GM23338 (cell line): ENCODE data around the gene ADCYAP1R1. TPM values are rescaled to one million over a fixed set of nuclear protein-coding genes. Genes with fewer than 3 reads are reported as not detected.

Experiments used
- ATAC-seq: fragments of 200-7000 bp; cut with Tn5 transposase; 3 replicates; pipeline ENCODE4 v1.9.1; 2020
- DNase-seq: peaks from one replicate; pipeline ENCODE4 v3.0.0-alpha.2; 2015; ENCODE audit warnings: low spot score
- H2AFZ ChIP-seq: fragments of 200-600 bp; sonication (generic); 2 replicates; pipeline ENCODE4 v1.8.0; 2016; ENCODE audit warnings: antibody characterized with exemption, mild to moderate bottlenecking, moderate library complexity
- H3F3A ChIP-seq: fragments of 200-600 bp; sonication (generic); replicated peaks from 2 replicates; pipeline ENCODE4 v1.8.0; 2017; ENCODE audit warnings: antibody characterized with exemption, mixed run types, low read depth
- H3K27ac ChIP-seq: fragments of 200-600 bp; sonication (generic); 2 replicates; pipeline ENCODE4 v1.6.1; 2016; ENCODE audit warnings: low read depth
- H3K27me3 ChIP-seq: fragments of 200-600 bp; sonication (generic); 2 replicates; pipeline ENCODE4 v1.8.0; 2016; ENCODE audit warnings: mild to moderate bottlenecking, mixed run types, moderate library complexity; ENCODE audit not compliant: insufficient read depth
- H3K36me3 ChIP-seq: fragments of 200-600 bp; sonication (generic); 2 replicates; pipeline ENCODE4 v1.8.0; 2016; ENCODE audit warnings: mild to moderate bottlenecking; ENCODE audit not compliant: insufficient read depth
- H3K4me1 ChIP-seq: fragments of 200-600 bp; sonication (generic); 2 replicates; pipeline ENCODE4 v1.8.0; 2016; ENCODE audit warnings: mild to moderate bottlenecking, moderate library complexity; ENCODE audit not compliant: insufficient read depth
- H3K4me2 ChIP-seq: fragments of 200-600 bp; sonication (generic); 2 replicates; pipeline ENCODE4 v1.7.1; 2017; ENCODE audit warnings: mixed run types
- H3K4me3 ChIP-seq: fragments of 200-600 bp; sonication (generic); 2 replicates; pipeline ENCODE4 v1.6.1; 2016; ENCODE audit warnings: mixed run types
- H3K79me2 ChIP-seq: fragments of 200-600 bp; sonication (generic); replicated peaks from 2 replicates; pipeline ENCODE4 v1.8.0; 2017; ENCODE audit warnings: mild to moderate bottlenecking; ENCODE audit not compliant: insufficient read depth
- H3K9me2 ChIP-seq: fragments of 200-600 bp; sonication (generic); 2 replicates; pipeline ENCODE4 v1.8.0; 2017; ENCODE audit not compliant: insufficient read depth
- H4K20me1 ChIP-seq: fragments of 200-600 bp; sonication (generic); replicated peaks from 2 replicates; pipeline ENCODE4 v1.8.0; 2017; ENCODE audit warnings: mild to moderate bottlenecking; ENCODE audit not compliant: insufficient read depth
- H3K27ac Mint-ChIP-seq: 2 replicates; pipeline ENCODE4 v1.8.0; 2020; ENCODE audit warnings: inconsistent platforms, mild to moderate bottlenecking, moderate library complexity, mixed read lengths
- H3K27me3 Mint-ChIP-seq: 3 replicates; pipeline ENCODE4 v1.8.0; 2022; ENCODE audit warnings: low read depth, mild to moderate bottlenecking, moderate library complexity, mixed read lengths, inconsistent platforms; ENCODE audit not compliant: insufficient read depth, poor library complexity
- H3K36me3 Mint-ChIP-seq: 3 replicates; pipeline ENCODE4 v1.8.0; 2021; ENCODE audit warnings: low read depth, mild to moderate bottlenecking, inconsistent platforms, moderate library complexity, mixed read lengths
- H3K4me1 Mint-ChIP-seq: 3 replicates; pipeline ENCODE4 v1.8.0; 2020; ENCODE audit warnings: mild to moderate bottlenecking, inconsistent platforms, mixed read lengths
- H3K4me3 Mint-ChIP-seq: 3 replicates; pipeline ENCODE4 v1.8.0; 2021; ENCODE audit warnings: moderate library complexity, mild to moderate bottlenecking, inconsistent platforms, mixed read lengths
- H3K9me3 Mint-ChIP-seq: 3 replicates; pipeline ENCODE4 v1.8.0; 2020; ENCODE audit warnings: moderate library complexity, mild to moderate bottlenecking, inconsistent platforms, mixed read lengths
- CREB1 ChIP-seq: fragments of 250-450 bp; sonication (Bioruptor Pico); IDR thresholded peaks from 2 replicates; pipeline ENCODE4 v1.5.0; 2020; ENCODE audit warnings: low read depth, mild to moderate bottlenecking, moderate library complexity
- CTCF ChIP-seq, 2 experiments: fragments of 200-600 bp in 1 of 2; sonication (generic) in 1 of 2; conservative IDR thresholded peaks; 2 replicates each; pipeline versions ENCODE4 v1.5.1 to v1.6.1; 2016 to 2017; ENCODE audit warnings: antibody characterized with exemption in 2 of 2, low read depth in 2 of 2, mild to moderate bottlenecking in 2 of 2, moderate library complexity in 1 of 2
- ETS1 ChIP-seq: IDR thresholded peaks from 2 replicates; pipeline ENCODE4 v1.6.1; 2016; ENCODE audit warnings: antibody characterized with exemption
- EZH2 ChIP-seq: fragments of 200-600 bp; sonication (generic); IDR thresholded peaks from one replicate; pipeline ENCODE4 v1.8.0; 2017; ENCODE audit warnings: antibody characterized with exemption, mild to moderate bottlenecking, low read depth; ENCODE audit not compliant: unreplicated experiment
- EZH2phosphoT487 ChIP-seq: fragments of 200-600 bp; sonication (generic); IDR thresholded peaks from one replicate; pipeline ENCODE4 v1.8.1; 2018; ENCODE audit warnings: antibody characterized with exemption; ENCODE audit not compliant: unreplicated experiment
- POLR2AphosphoS5 ChIP-seq: IDR thresholded peaks from 2 replicates; pipeline ENCODE4 v1.6.1; 2016; ENCODE audit warnings: antibody characterized with exemption, low read depth
- REST ChIP-seq: IDR thresholded peaks from one replicate; pipeline ENCODE4 v1.6.1; 2018; ENCODE audit warnings: antibody characterized with exemption; ENCODE audit not compliant: unreplicated experiment
- ZNF331 ChIP-seq: fragments of 250-450 bp; sonication (Bioruptor Pico); IDR thresholded peaks from 2 replicates; pipeline ENCODE4 v1.5.0; 2020; ENCODE audit warnings: low read depth, mild to moderate bottlenecking, moderate library complexity
- ZNF462 ChIP-seq: fragments of 250-450 bp; sonication (Bioruptor Pico); IDR thresholded peaks from 2 replicates; pipeline ENCODE4 v1.5.0; 2020; ENCODE audit warnings: mild to moderate bottlenecking, moderate library complexity
- polyA plus RNA-seq: library from polyadenylated mRNA; unstranded; fragments of >200 nt; fragmentation: Nextera tagmentation; extraction: Ambion mirVana; gene quantifications from 2 replicates; pipeline ENCODE4 v1.2.1, GENCODE V29; 2016
- total RNA-seq: library from RNA; depleted of rRNA; stranded (reverse); fragments of >200 nt; shearing (Covaris generic); gene quantifications from 2 replicates; pipeline ENCODE4 v1.2.3, GENCODE V29; 2014

Gene ADCYAP1R1
- total and polyA plus RNA-seq, 2 experiments from 2014 or later, result 1.8 to 10.6 TPM

GRCh38 chr7:31096877-31097258 is 44.8 kb downstream of the ADCYAP1R1 start (continued):
- TF ChIP-seq ZNF462 (CRISPR knock-in tag), result no peak
- no peak for TF ChIP-seq ZNF331 (CRISPR knock-in tag)
- TF ChIP-seq CREB1 (CRISPR knock-in tag), result no peak

GRCh38 chr7:31098642-31099360 is 46.7 kb downstream of the ADCYAP1R1 start:
- no peaks in the 10 kb centered on the region for H3K4me1 ChIP-seq
- no peak overlapping the region for H3K4me3 Mint-ChIP-seq
- no peak overlapping the region for H2AFZ ChIP-seq
- H4K20me1 ChIP-seq, result no peaks in the 10 kb centered on the region
- H3K27me3 Mint-ChIP-seq, result peaks cover 2% of the 10 kb centered on the region
- H3K4me1 Mint-ChIP-seq, result no peaks in the 10 kb centered on the region; the same call in 2 of the 3 replicates
- DNase-seq (no peak), ATAC-seq (no peak)
- H3K36me3 Mint-ChIP-seq, result peaks cover 3% of the 10 kb centered on the region; the same call in 1 of the 3 replicates
- no peak overlapping the region for H3K27ac Mint-ChIP-seq
- H3K9me3 Mint-ChIP-seq, result no peaks in the 10 kb centered on the region
- H3F3A ChIP-seq, result no peaks in the 10 kb centered on the region
- TF ChIP-seq CREB1 (CRISPR knock-in tag), result no peak
- no peak for TF ChIP-seq ETS1
- no peak for TF ChIP-seq ZNF331 (CRISPR knock-in tag)
- no peak for TF ChIP-seq EZH2phosphoT487
- TF ChIP-seq EZH2, result no peak
- TF ChIP-seq CTCF (conservative IDR thresholded peaks at IDR 0.05; ENCODE audit: low read depth in 2 of 2), result no peak
- TF ChIP-seq REST, result no peak
- no peak for TF ChIP-seq POLR2AphosphoS5
- H3K4me3 ChIP-seq, result no peak overlapping the region
- H3K79me2 ChIP-seq, result no peaks in the 10 kb centered on the region
- H3K27me3 ChIP-seq, result no peaks in the 10 kb centered on the region
- no peak overlapping the region for H3K27ac ChIP-seq
- H3K4me2 ChIP-seq, result no peak overlapping the region
- H3K9me2 ChIP-seq, result no peaks in the 10 kb centered on the region
- H3K36me3 ChIP-seq, result no peaks in the 10 kb centered on the region
